ENCODE measurements around the gene BEST2.

Gene BEST2

DNA sequence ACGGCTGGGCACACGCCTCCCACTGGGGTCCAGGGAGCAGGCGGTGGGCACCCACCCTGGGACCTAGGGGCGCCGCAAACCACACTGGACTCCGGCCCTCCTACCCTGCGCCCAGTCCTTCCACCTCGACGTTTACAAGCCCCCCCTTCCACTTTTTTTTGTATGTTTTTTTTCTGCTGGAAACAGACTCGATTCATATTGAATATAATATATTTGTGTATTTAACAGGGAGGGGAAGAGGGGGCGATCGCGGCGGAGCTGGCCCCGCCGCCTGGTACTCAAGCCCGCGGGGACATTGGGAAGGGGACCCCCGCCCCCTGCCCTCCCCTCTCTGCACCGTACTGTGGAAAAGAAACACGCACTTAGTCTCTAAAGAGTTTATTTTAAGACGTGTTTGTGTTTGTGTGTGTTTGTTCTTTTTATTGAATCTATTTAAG lies 41.3 kb downstream of the BEST2 start:
- DNase-seq: no peak
- no peaks in the 10 kb centered on the region for H3K27me3 ChIP-seq
- H3K36me3 ChIP-seq: no peaks in the 10 kb centered on the region; the same call in 1 of the 2 replicates
- H3K9me3 ChIP-seq: no peaks in the 10 kb centered on the region
- no peak for TF ChIP-seq CTCF (IDR thresholded peaks at IDR 0.05; ENCODE audit: low read depth, low read length)
- peaks cover 25% of the 10 kb centered on the region for H3K4me1 ChIP-seq
- H3K4me3 ChIP-seq (ENCODE audit: low read depth, low read length): peak overlapping the region; percentile 89

DNA sequence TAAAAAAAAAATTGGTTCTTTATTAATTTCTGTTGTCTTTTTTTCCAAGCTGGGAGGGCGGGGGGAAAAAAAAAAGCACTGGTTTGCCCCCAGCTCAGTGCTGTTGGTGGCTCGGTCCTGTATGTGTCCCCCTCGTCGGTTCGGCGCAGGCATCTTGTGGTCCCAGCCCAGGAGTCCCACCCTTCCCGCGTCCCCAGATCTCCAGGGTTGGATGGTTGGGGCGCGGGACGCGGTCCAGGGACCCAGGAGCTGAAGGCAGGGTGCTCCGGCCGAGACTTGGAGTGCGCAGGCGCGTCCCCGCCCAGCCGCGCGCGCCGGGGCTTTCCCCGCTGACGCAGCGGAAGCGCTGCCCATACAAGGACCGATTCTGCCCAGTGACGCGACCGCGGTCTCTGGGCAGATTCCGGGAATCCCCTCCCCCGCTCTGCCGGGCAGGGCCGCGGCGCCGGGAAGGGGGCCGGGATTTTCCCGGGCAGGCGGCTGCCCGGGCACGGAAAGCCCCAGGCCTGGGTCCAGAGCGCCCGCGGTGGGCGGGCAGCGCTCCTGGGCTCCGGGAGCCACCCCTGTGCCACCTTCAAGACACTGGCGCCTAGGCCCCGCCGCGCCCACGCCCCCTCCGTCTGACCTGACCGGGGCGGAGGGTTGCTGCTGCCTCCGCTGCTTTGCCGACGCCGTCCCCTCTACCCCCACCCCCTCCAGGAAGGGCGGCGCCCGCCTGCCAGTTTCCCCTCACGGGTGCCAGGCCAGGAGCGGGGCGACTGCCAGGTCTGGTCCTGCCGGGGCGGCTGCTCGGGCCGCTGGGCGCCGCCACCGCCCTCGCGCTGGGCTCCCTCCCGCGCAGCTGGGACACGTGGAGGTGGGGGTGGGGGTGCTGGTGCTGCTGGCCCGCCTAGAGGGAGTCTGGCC lies 42.0 kb downstream of the BEST2 start:
- Histone ChIP-seq H3K9me3 (no peaks in the 10 kb centered on the region), H3K27me3 (no peaks in the 10 kb centered on the region), H3K4me3 (ENCODE audit: low read depth, low read length) (peak overlapping the region; percentile 89), H3K36me3 (no peaks in the 10 kb centered on the region; the same call in 1 of the 2 replicates), H3K4me1 (peaks cover 18% of the 10 kb centered on the region)
- DNase-seq: peak; percentile 95
- no peak for TF ChIP-seq CTCF (IDR thresholded peaks at IDR 0.05; ENCODE audit: low read depth, low read length)

DNA sequence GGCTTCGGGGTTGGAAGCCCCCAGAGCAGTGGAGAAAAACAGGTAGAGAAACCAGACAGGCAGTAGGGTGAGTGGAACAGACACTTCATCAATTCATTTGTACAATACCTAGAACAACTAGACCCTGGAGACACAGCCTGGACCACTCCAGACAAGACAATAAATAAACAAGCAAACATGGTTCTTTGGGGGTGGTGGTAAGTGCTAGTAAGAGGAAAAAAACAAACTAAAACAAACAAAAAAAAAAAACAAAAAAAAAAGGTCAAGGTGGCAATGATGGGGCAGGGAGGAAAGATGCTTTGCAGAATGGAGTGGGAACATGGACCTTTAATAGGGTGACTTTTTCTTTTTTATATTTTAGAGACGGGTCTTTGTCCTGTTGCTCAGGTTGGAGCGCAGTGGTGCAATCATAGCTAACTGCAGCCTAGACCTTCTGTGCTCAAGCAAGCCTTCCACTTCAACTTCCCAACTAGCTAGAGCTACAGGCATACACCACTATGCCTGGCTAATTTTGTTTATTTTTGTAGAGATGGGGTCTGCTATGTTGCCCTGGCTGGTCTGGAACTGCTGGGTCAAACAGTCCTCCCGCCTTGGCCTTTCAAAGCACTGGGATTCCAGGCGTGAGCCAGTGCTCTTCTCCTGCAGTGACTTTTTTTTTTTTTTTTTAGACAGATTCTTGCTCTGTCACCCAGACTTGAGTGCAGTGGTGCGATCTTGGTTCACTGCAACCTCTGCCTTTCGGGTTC lies 42.8 kb downstream of the BEST2 start:
- Histone ChIP-seq H3K4me3 (ENCODE audit: low read depth, low read length) (peak overlapping the region; percentile 89), H3K36me3 (peaks cover 7% of the 10 kb centered on the region), H3K27me3 (no peaks in the 10 kb centered on the region), H3K9me3 (no peaks in the 10 kb centered on the region), H3K4me1 (peaks cover 13% of the 10 kb centered on the region)
- DNase-seq: no peak
- no peak for TF ChIP-seq CTCF (IDR thresholded peaks at IDR 0.05; ENCODE audit: low read depth, low read length)

GRCh38 chr19:12794971-12795381 lies 43.4 kb downstream of the BEST2 start:
- TF ChIP-seq CTCF (IDR thresholded peaks at IDR 0.05; ENCODE audit: low read depth, low read length): no peak
- peaks cover 13% of the 10 kb centered on the region for H3K36me3 ChIP-seq
- no peaks in the 10 kb centered on the region for H3K9me3 ChIP-seq
- no peak for DNase-seq
- H3K27me3 ChIP-seq: no peaks in the 10 kb centered on the region
- peaks cover 13% of the 10 kb centered on the region for H3K4me1 ChIP-seq
- no peak overlapping the region for H3K4me3 ChIP-seq (ENCODE audit: low read depth, low read length)

DNA sequence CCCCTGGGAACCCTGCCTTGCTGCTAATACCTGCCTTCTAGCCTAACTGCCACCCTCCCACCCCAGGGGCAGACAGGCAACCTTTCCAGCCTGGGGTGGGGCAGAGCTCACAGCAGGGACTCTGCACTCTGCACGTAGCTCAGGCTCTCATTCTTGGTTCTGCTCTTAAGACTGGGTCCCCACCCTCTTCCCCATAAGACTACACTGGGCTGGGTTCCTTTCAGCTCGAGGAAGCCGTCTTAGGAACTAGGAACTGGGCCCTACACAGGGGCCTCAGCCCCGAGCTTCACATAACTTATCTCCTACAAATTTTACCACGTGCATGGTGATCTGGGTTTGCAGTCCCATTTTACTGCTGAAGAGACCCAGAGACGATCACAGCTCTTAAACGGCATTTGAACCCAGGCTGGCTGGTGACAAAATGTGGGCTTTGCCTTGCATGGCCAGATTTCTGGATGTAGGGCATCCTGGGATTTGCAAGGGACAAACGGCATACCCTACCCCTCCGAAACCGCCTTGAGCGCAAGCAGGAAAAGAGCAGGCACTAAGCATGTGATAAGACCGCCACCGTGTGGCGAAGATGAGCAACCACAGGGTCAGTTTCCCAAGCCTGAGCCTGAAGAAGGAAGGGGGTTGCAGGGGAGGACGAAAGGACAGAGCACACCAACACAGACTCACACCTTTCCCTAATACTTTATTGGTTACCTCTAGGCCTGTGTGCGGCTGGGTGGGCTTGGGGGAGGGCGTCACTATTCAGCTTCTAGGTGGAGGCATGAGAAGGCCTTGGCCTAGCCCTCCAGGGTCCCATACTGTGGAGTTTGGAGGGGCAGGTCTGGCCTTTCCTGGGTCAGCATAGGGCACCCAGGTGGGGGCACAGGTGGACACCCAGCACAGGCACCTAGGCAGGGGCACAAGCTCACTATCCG lies 44.8 kb downstream of the BEST2 start:
- TF ChIP-seq CTCF (IDR thresholded peaks at IDR 0.05; ENCODE audit: low read depth, low read length): peak; percentile 96
- H3K9me3 ChIP-seq: no peaks in the 10 kb centered on the region
- no peaks in the 10 kb centered on the region for H3K27me3 ChIP-seq
- H3K4me1 ChIP-seq: peaks cover 7% of the 10 kb centered on the region
- no peak overlapping the region for H3K4me3 ChIP-seq (ENCODE audit: low read depth, low read length)
- H3K36me3 ChIP-seq: peaks cover 17% of the 10 kb centered on the region
- peak; percentile 83 for DNase-seq

Measured in BE2C (cell line).